Upper lobe of left lung (tissue), 4 donors: ENCODE data around the gene PDE4C.

Source experiments
- EP300 ChIP-seq, 4 donors: sonication (generic); formaldehyde crosslinking; IDR thresholded peaks; one replicate each; pipeline ENCODE4 v1.5.1; 2017; ENCODE audit warnings: antibody characterized with exemption in 4 of 4, control low read depth in 2 of 4
- POLR2A ChIP-seq, 4 donors: fragments of 450-650 bp; IDR thresholded peaks; one replicate each; pipeline ENCODE4 v1.5.1; 2016 to 2017; ENCODE audit warnings: antibody characterized with exemption in 4 of 4, mild to moderate bottlenecking in 2 of 4
- POLR2AphosphoS5 ChIP-seq, 2 donors: sonication (generic); formaldehyde crosslinking; IDR thresholded peaks; one replicate each; pipeline ENCODE4 v1.5.1; 2017; ENCODE audit warnings: antibody characterized with exemption in 2 of 2
- TF ChIP-seq, protein P1 (sequence below), 6 experiments: fragments of 450-650 bp in 4 of 6; fragments of 200-600 bp in 2 of 6; sonication (generic) in 2 of 6; IDR thresholded peaks; one replicate each; pipeline ENCODE4 v1.5.1; 2016 to 2019; ENCODE audit warnings: antibody characterized with exemption in 6 of 6

DNA sequence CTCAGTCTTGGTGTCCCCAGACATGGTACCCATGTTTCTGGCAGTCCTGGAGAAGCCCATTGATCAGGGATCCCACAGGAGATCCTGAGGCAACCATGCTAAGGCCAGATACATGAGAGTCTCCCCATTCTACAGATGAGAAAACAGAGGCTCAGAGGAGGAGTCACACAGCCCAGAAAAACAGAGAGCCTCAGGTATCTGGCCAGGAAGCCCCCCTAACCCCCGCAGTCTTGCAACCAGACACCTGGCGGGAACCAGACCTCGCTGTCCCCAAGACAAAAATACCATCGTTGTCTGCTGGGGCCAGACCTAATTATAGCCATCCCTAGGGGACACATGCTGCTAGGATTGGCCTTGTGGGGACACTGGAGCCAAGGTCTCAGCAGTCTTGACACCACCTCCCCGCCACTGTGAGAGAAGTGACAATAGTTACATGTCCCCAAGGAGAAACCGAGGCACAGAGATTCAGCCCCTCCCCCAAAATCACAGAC, 1.6 kb upstream of the PDE4C start:
- TF ChIP-seq POLR2A (IDR thresholded peaks at IDR 0.05) (no peak), POLR2AphosphoS5 (IDR thresholded peaks at IDR 0.05) (no peak), EP300 (IDR thresholded peaks at IDR 0.05) (no peak)
- TF ChIP-seq, protein P1, sequence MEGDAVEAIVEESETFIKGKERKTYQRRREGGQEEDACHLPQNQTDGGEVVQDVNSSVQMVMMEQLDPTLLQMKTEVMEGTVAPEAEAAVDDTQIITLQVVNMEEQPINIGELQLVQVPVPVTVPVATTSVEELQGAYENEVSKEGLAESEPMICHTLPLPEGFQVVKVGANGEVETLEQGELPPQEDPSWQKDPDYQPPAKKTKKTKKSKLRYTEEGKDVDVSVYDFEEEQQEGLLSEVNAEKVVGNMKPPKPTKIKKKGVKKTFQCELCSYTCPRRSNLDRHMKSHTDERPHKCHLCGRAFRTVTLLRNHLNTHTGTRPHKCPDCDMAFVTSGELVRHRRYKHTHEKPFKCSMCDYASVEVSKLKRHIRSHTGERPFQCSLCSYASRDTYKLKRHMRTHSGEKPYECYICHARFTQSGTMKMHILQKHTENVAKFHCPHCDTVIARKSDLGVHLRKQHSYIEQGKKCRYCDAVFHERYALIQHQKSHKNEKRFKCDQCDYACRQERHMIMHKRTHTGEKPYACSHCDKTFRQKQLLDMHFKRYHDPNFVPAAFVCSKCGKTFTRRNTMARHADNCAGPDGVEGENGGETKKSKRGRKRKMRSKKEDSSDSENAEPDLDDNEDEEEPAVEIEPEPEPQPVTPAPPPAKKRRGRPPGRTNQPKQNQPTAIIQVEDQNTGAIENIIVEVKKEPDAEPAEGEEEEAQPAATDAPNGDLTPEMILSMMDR (IDR thresholded peaks at IDR 0.05), result no peak
